GM23248 (cell line): ENCODE measurements around the gene TNFRSF21.

Experiments used
- EZH2 ChIP-seq: fragments of 200-600 bp; sonication (generic); IDR thresholded peaks from 2 replicates; pipeline ENCODE4 v1.6.1; 2018; ENCODE audit warnings: antibody characterized with exemption, mild to moderate bottlenecking; ENCODE audit not compliant: insufficient read depth, poor library complexity, severe bottlenecking
- EZH2phosphoT487 ChIP-seq: fragments of 200-600 bp; sonication (generic); IDR thresholded peaks from 2 replicates; pipeline ENCODE4 v1.6.1; 2018; ENCODE audit warnings: antibody characterized with exemption, moderate library complexity, mild to moderate bottlenecking, low read depth; ENCODE audit not compliant: insufficient read depth

DNA sequence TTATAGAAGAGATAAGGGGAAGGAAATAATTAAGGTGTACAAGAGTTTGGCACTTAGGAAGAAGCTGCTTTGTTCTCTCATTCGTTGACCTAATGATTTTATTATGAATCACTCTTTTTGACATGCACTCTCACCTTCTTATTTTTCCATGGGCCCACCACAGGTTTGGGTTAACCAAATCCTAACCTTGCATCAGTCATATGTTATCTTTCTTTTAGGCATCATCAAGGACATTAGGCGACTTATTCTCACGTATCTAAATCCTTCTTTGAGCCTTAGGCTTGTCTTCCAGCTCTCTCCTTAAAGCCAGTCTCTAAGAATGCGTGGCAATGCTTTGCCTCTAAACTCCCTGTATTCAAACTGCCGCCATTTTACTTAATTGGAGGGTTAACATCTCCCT, 58.3 kb downstream of the TNFRSF21 start:
- TF ChIP-seq EZH2phosphoT487 (no peak), EZH2 (no peak)
